Kidney (tissue), 14 donors: ENCODE data around the gene C12orf75. TPM values are rescaled to one million over a fixed set of nuclear protein-coding genes. Genes with fewer than 3 reads are reported as not detected.

ENCODE experiments used
- DNase-seq, 5 donors: peaks; one replicate each; pipeline ENCODE4 v3.0.0-alpha.2; 2013 to 2020
- FAIRE-seq: peaks from 2 replicates; lab custom pipeline; 2012; peaks lifted over from hg19 to GRCh38; lab: Jason Lieb, UNC
- H3K27ac ChIP-seq, 2 donors: one replicate each; pipeline ENCODE4 v1.7.0; 2013; ENCODE audit warnings: low read depth in 2 of 2, low read length in 2 of 2, inconsistent platforms in 1 of 2
- H3K27me3 ChIP-seq: one replicate; pipeline ENCODE4 v1.7.1; 2013; ENCODE audit warnings: low read length, inconsistent platforms; ENCODE audit not compliant: control insufficient read depth, insufficient read depth
- H3K36me3 ChIP-seq, 3 donors: one replicate each; pipeline versions ENCODE4 v1.7.0 to v1.7.1; 2013; ENCODE audit warnings: low read length in 3 of 3, control low read depth in 1 of 3, inconsistent platforms in 1 of 3; ENCODE audit not compliant: insufficient read depth in 3 of 3, control insufficient read depth in 2 of 3
- H3K4me1 ChIP-seq, 3 donors: one replicate each; pipeline versions ENCODE4 v1.7.0 to v1.7.1; 2013; ENCODE audit warnings: low read length in 3 of 3, inconsistent platforms in 1 of 3, low read depth in 1 of 3; ENCODE audit not compliant: control insufficient read depth in 2 of 3, insufficient read depth in 2 of 3
- H3K4me3 ChIP-seq, 3 donors: one replicate each; pipeline versions ENCODE4 v1.7.0 to v1.8.1; 2013; ENCODE audit warnings: low read length in 3 of 3, control low read depth in 1 of 3, inconsistent platforms in 1 of 3
- H3K9ac ChIP-seq, 3 donors: one replicate each; pipeline versions ENCODE4 v1.7.0 to v1.7.1; 2013; ENCODE audit warnings: low read length in 3 of 3, control low read depth in 1 of 3, inconsistent platforms in 1 of 3
- H3K9me3 ChIP-seq, 3 donors: one replicate each; pipeline versions ENCODE4 v1.7.0 to v1.7.1; 2013; ENCODE audit warnings: low read length in 3 of 3, control low read depth in 1 of 3, inconsistent platforms in 1 of 3; ENCODE audit not compliant: control insufficient read depth in 2 of 3, insufficient read depth in 1 of 3
- intact Hi-C: fragments of 100-400 bp; cut with DNase I; formaldehyde crosslinking; loops from one replicate; pipeline ENCODE4 v1.11.1; 2022
- polyA plus RNA-seq: library from polyadenylated mRNA; stranded (reverse); fragments of 350-450 nt; fragmentation: Illumina TruSeq; extraction: RNeasy Lipid Tissue Mini Kit (QIAGEN cat#74804); gene quantifications from one replicate; pipeline ENCODE4 v1.2.3, GENCODE V29; 2014; ENCODE audit warnings: low read depth, low replicate concordance; ENCODE audit not compliant: insufficient read depth
- total RNA-seq: library from RNA; stranded (reverse); fragmentation: NEBNext Ultra II Directional; extraction: Animal tissue kit (Norgen Biotek cat#: 25700); gene quantifications from one replicate; pipeline ENCODE4 v1.2.1, GENCODE V29; 2021
- TF ChIP-seq, protein P1 (sequence below): IDR thresholded peaks from 3 replicates; pipeline ENCODE4 v1.5.1; 2012; ENCODE audit warnings: mild to moderate bottlenecking, moderate library complexity, borderline replicate concordance; ENCODE audit not compliant: insufficient read depth; ENCODE audit errors: extremely low read depth
- donor health status: control.
- donor health status: control.
- donor health status: control.
- donor health status: control.
- donor health status: control.
- donor health status: DM: yes; HTN: yes; CAD: no.
- donor health status: Normal renal cell carcinoma (clear cell type).

The C12orf75 gene
- total and polyA plus RNA-seq, 2 donors from 2014 or later, result 107 to 127 TPM

DNA sequence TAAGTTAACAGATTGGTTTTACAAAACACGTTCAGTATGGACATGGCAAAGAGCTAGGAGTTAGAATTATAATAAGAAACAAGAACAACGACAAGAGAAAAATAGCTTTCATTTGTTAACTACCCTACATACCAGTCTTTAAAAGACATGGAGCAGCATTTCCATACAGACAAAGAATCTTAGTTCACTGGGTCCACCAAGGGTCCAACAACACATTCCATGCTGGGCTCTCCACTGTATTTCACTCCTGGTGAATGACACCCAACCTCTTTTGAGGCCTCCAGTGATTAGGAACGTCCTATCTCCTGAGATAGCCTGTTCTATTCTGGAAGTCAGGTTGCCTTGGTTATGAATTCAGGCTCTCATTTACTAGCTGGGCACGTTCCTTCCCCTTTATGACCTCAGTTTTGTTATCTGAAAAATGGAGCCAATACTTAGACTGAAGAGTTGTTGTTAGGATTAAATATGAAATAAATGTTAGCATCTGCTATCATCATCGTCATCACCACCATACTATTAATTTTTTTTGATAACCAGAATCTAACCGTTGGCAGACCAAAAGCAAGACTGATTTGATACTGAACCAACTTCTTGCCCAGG lies 37.7 kb downstream of the C12orf75 start:
- no peak for DNase-seq
- Histone ChIP-seq H3K27me3 (no peaks in the 10 kb centered on the region), H3K4me3 (no peak overlapping the region), H3K27ac (no peak overlapping the region), H3K36me3 (peaks cover 0 to 3% (median 0%) of the 10 kb centered on the region in 3 donors), H3K9ac (no peak overlapping the region), H3K4me1 (no peaks in the 10 kb centered on the region), H3K9me3 (no peaks in the 10 kb centered on the region)
- intact Hi-C loops, result no loop called here
- no peak for FAIRE-seq
- TF ChIP-seq, protein P1, sequence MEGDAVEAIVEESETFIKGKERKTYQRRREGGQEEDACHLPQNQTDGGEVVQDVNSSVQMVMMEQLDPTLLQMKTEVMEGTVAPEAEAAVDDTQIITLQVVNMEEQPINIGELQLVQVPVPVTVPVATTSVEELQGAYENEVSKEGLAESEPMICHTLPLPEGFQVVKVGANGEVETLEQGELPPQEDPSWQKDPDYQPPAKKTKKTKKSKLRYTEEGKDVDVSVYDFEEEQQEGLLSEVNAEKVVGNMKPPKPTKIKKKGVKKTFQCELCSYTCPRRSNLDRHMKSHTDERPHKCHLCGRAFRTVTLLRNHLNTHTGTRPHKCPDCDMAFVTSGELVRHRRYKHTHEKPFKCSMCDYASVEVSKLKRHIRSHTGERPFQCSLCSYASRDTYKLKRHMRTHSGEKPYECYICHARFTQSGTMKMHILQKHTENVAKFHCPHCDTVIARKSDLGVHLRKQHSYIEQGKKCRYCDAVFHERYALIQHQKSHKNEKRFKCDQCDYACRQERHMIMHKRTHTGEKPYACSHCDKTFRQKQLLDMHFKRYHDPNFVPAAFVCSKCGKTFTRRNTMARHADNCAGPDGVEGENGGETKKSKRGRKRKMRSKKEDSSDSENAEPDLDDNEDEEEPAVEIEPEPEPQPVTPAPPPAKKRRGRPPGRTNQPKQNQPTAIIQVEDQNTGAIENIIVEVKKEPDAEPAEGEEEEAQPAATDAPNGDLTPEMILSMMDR, result no peak

DNA sequence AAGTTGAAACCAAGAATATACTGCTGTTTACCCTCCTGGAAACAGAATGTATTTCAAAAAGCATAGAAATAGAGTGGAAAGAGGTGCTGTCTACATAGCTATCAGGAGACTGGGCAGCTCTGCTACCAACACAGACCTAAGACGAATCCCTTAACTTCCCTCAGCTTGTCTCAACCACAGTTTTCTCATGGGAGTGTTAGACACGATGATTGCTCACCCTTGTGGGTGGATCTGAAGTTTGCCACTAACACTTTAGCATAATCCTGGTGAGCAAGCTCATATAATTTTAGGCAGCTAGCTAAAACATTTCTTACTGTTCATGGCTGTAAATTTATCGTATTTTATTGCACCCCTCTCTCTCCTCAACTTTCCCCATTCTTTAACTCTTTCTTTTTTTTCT lies 38.5 kb downstream of the C12orf75 start:
- no peak for DNase-seq
- no peak for FAIRE-seq
- Histone ChIP-seq H3K27me3 (no peaks in the 10 kb centered on the region), H3K4me3 (no peak overlapping the region), H3K4me1 (no peaks in the 10 kb centered on the region), H3K9me3 (no peaks in the 10 kb centered on the region), H3K36me3 (peaks cover 0 to 3% (median 0%) of the 10 kb centered on the region in 3 donors), H3K9ac (no peak overlapping the region), H3K27ac (no peak overlapping the region)
- TF ChIP-seq, protein P1, result no peak
- intact Hi-C loops, result no loop called here

DNA sequence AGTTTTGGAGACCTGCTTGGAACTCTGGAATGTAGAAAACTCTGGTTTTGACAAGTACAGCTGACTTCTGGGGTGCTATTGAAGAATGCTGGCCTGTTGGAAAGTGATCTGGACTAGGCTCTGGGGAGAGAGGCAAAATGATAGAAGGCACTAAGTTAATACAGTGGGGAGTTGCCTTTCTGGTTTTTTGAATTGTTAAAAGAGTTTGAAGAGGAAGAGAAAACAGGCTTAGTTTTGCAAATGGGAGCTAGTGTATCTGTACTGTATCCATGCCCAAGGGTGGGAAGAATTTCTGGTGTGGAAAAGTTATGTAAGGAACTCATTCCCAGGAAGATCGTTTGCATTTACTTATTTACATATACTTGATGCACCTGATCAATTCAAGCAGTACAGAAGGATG lies 43.8 kb downstream of the C12orf75 start:
- Histone ChIP-seq H3K27me3 (no peaks in the 10 kb centered on the region), H3K9ac (no peak overlapping the region), H3K36me3 (peaks cover 0 to 3% (median 0%) of the 10 kb centered on the region in 3 donors), H3K27ac (no peak overlapping the region), H3K9me3 (no peaks in the 10 kb centered on the region), H3K4me1 (no peaks in the 10 kb centered on the region), H3K4me3 (no peak overlapping the region)
- TF ChIP-seq, protein P1, result no peak
- FAIRE-seq (no peak), DNase-seq (no peak)
- intact Hi-C loops, result no loop called here

DNA sequence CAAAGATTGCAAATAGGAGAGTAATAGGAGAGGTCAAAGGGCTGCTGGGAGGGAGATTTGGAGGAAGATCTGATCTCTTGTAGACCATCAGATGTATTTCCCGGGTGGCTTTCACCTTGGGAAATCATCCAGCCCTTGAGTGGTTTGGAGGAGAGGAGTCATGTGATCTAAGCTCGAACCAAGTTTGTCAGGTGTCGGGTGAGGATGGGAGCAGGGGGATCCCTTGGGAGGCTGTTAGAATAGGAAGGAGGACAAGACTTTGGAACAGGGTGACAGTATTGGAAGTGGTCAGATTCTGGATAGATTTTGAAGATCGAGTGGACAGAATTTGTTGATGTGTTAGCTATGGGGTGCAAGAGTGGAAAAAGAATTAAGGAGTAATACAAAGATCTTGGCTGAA lies 46.6 kb downstream of the C12orf75 start:
- TF ChIP-seq, protein P1, result no peak
- FAIRE-seq, result no peak
- H3K27me3 ChIP-seq, result no peaks in the 10 kb centered on the region

More for the DNA sequence above, 46.6 kb downstream of the C12orf75 start:
- H3K4me1 ChIP-seq, result no peaks in the 10 kb centered on the region
- intact Hi-C loops, result no loop called here
- DNase-seq, result no peak
- H3K4me3 ChIP-seq, result no peak overlapping the region
- H3K27ac ChIP-seq, result no peak overlapping the region
- H3K9me3 ChIP-seq, result no peaks in the 10 kb centered on the region
- no peaks in the 10 kb centered on the region for H3K36me3 ChIP-seq
- no peak overlapping the region for H3K9ac ChIP-seq
